ENCODE results near the gene WIPF3.

WIPF3 gene

GRCh38 chr7:29815181-29816105 is 9.1 kb downstream of the WIPF3 start:
- H3K27me3 Mint-ChIP-seq (ENCODE audit: low read depth): peaks cover 24% of the 10 kb centered on the region
- H3K4me1 Mint-ChIP-seq (ENCODE audit: low read depth): no peaks in the 10 kb centered on the region
- DNase-seq (ENCODE audit: low spot score): no peak
- no peak overlapping the region for H3K4me3 Mint-ChIP-seq
- H3K27ac Mint-ChIP-seq: no peak overlapping the region
- no peaks in the 10 kb centered on the region for H3K9me3 Mint-ChIP-seq
- H3K36me3 Mint-ChIP-seq (ENCODE audit: low read depth): no peaks in the 10 kb centered on the region

- Mint-ChIP-seq H3K4me3 (no peak overlapping the region), H3K36me3 (ENCODE audit: low read depth) (no peaks in the 10 kb centered on the region), H3K27ac (no peak overlapping the region), H3K4me1 (ENCODE audit: low read depth) (no peaks in the 10 kb centered on the region), H3K9me3 (no peaks in the 10 kb centered on the region), H3K27me3 (ENCODE audit: low read depth) (peaks cover 20% of the 10 kb centered on the region)
- DNase-seq (ENCODE audit: low spot score): no peak
These were observed 12.0 kb downstream of the WIPF3 start for GRCh38 chr7:29818308-29818707.

GRCh38 chr7:29825775-29826529 is 19.6 kb downstream of the WIPF3 start:
- no peak overlapping the region for H3K27ac Mint-ChIP-seq
- no peaks in the 10 kb centered on the region for H3K36me3 Mint-ChIP-seq (ENCODE audit: low read depth)
- DNase-seq (ENCODE audit: low spot score): no peak
- peaks cover 4% of the 10 kb centered on the region for H3K4me1 Mint-ChIP-seq (ENCODE audit: low read depth)
- H3K9me3 Mint-ChIP-seq: no peaks in the 10 kb centered on the region
- peaks cover 10% of the 10 kb centered on the region for H3K27me3 Mint-ChIP-seq (ENCODE audit: low read depth)
- H3K4me3 Mint-ChIP-seq: peak overlapping the region; percentile 42

- Mint-ChIP-seq H3K4me1 (ENCODE audit: low read depth) (peaks cover 4% of the 10 kb centered on the region), H3K9me3 (no peaks in the 10 kb centered on the region), H3K36me3 (ENCODE audit: low read depth) (no peaks in the 10 kb centered on the region), H3K27ac (no peak overlapping the region), H3K27me3 (ENCODE audit: low read depth) (peaks cover 10% of the 10 kb centered on the region), H3K4me3 (no peak overlapping the region)
- DNase-seq (ENCODE audit: low spot score): no peak
These were observed 20.2 kb downstream of the WIPF3 start for GRCh38 chr7:29826530-29826822.

- H3K27ac Mint-ChIP-seq: no peak overlapping the region
- H3K4me1 Mint-ChIP-seq (ENCODE audit: low read depth): peaks cover 4% of the 10 kb centered on the region
- H3K4me3 Mint-ChIP-seq: no peak overlapping the region
- no peaks in the 10 kb centered on the region for H3K9me3 Mint-ChIP-seq
- H3K36me3 Mint-ChIP-seq (ENCODE audit: low read depth): no peaks in the 10 kb centered on the region
- no peak for DNase-seq (ENCODE audit: low spot score)
- H3K27me3 Mint-ChIP-seq (ENCODE audit: low read depth): peaks cover 8% of the 10 kb centered on the region
These were observed 20.6 kb downstream of the WIPF3 start for GRCh38 chr7:29826904-29827303.

GRCh38 chr7:29831705-29832104 is 25.4 kb downstream of the WIPF3 start:
- Mint-ChIP-seq H3K27ac (no peak overlapping the region), H3K9me3 (no peaks in the 10 kb centered on the region), H3K4me1 (ENCODE audit: low read depth) (no peaks in the 10 kb centered on the region), H3K27me3 (ENCODE audit: low read depth) (peaks cover 2% of the 10 kb centered on the region), H3K4me3 (no peak overlapping the region), H3K36me3 (ENCODE audit: low read depth) (no peaks in the 10 kb centered on the region)
- DNase-seq (ENCODE audit: low spot score): no peak

GRCh38 chr7:29833929-29834328 is 27.6 kb downstream of the WIPF3 start:
- no peaks in the 10 kb centered on the region for H3K4me1 Mint-ChIP-seq (ENCODE audit: low read depth)
- peaks cover 3% of the 10 kb centered on the region for H3K27me3 Mint-ChIP-seq (ENCODE audit: low read depth)

GRCh38 chr7:29835718-29836117 is 29.4 kb downstream of the WIPF3 start:
- no peaks in the 10 kb centered on the region for H3K9me3 Mint-ChIP-seq

More at GRCh38 chr7:29833929-29834328, 27.6 kb downstream of the WIPF3 start:
- H3K9me3 Mint-ChIP-seq: no peaks in the 10 kb centered on the region
- DNase-seq (ENCODE audit: low spot score): no peak
- no peaks in the 10 kb centered on the region for H3K36me3 Mint-ChIP-seq (ENCODE audit: low read depth)
- H3K27ac Mint-ChIP-seq: no peak overlapping the region
- H3K4me3 Mint-ChIP-seq: no peak overlapping the region

GRCh38 chr7:29839302-29839701 is 33.0 kb downstream of the WIPF3 start:
- DNase-seq (ENCODE audit: low spot score): no peak
- Mint-ChIP-seq H3K9me3 (no peaks in the 10 kb centered on the region), H3K4me3 (no peak overlapping the region), H3K27me3 (ENCODE audit: low read depth) (peaks cover 6% of the 10 kb centered on the region), H3K36me3 (ENCODE audit: low read depth) (no peaks in the 10 kb centered on the region), H3K27ac (no peak overlapping the region), H3K4me1 (ENCODE audit: low read depth) (no peaks in the 10 kb centered on the region)

More at GRCh38 chr7:29835718-29836117, 29.4 kb downstream of the WIPF3 start:
- Mint-ChIP-seq H3K4me1 (ENCODE audit: low read depth) (no peaks in the 10 kb centered on the region), H3K27ac (no peak overlapping the region), H3K27me3 (ENCODE audit: low read depth) (peaks cover 4% of the 10 kb centered on the region), H3K36me3 (ENCODE audit: low read depth) (no peaks in the 10 kb centered on the region), H3K4me3 (no peak overlapping the region)
- no peak for DNase-seq (ENCODE audit: low spot score)

- Mint-ChIP-seq H3K27me3 (ENCODE audit: low read depth) (peaks cover 6% of the 10 kb centered on the region), H3K36me3 (ENCODE audit: low read depth) (no peaks in the 10 kb centered on the region), H3K27ac (no peak overlapping the region), H3K4me3 (no peak overlapping the region), H3K9me3 (no peaks in the 10 kb centered on the region), H3K4me1 (ENCODE audit: low read depth) (no peaks in the 10 kb centered on the region)
- no peak for DNase-seq (ENCODE audit: low spot score)
These were observed 33.6 kb downstream of the WIPF3 start for GRCh38 chr7:29839921-29840320.

- Mint-ChIP-seq H3K4me3 (no peak overlapping the region), H3K4me1 (ENCODE audit: low read depth) (no peaks in the 10 kb centered on the region), H3K9me3 (no peaks in the 10 kb centered on the region), H3K36me3 (ENCODE audit: low read depth) (no peaks in the 10 kb centered on the region), H3K27me3 (ENCODE audit: low read depth) (peaks cover 6% of the 10 kb centered on the region), H3K27ac (no peak overlapping the region)
- DNase-seq (ENCODE audit: low spot score): no peak
These were observed 34.4 kb downstream of the WIPF3 start for GRCh38 chr7:29840701-29841100.

- H3K27ac Mint-ChIP-seq: no peak overlapping the region
These were observed 35.8 kb downstream of the WIPF3 start for GRCh38 chr7:29841926-29842701.

GRCh38 chr7:29843093-29843492 is 36.8 kb downstream of the WIPF3 start:
- DNase-seq (ENCODE audit: low spot score): no peak
- peaks cover 6% of the 10 kb centered on the region for H3K27me3 Mint-ChIP-seq (ENCODE audit: low read depth)
- no peak overlapping the region for H3K4me3 Mint-ChIP-seq
- no peaks in the 10 kb centered on the region for H3K9me3 Mint-ChIP-seq
- H3K4me1 Mint-ChIP-seq (ENCODE audit: low read depth): no peaks in the 10 kb centered on the region
- no peak overlapping the region for H3K27ac Mint-ChIP-seq
- no peaks in the 10 kb centered on the region for H3K36me3 Mint-ChIP-seq (ENCODE audit: low read depth)

More at GRCh38 chr7:29841926-29842701, 35.8 kb downstream of the WIPF3 start:
- no peaks in the 10 kb centered on the region for H3K36me3 Mint-ChIP-seq (ENCODE audit: low read depth)
- H3K4me1 Mint-ChIP-seq (ENCODE audit: low read depth): no peaks in the 10 kb centered on the region
- H3K27me3 Mint-ChIP-seq (ENCODE audit: low read depth): peaks cover 6% of the 10 kb centered on the region
- no peak for DNase-seq (ENCODE audit: low spot score)
- no peak overlapping the region for H3K4me3 Mint-ChIP-seq
- no peaks in the 10 kb centered on the region for H3K9me3 Mint-ChIP-seq

- Mint-ChIP-seq H3K4me3 (no peak overlapping the region), H3K4me1 (ENCODE audit: low read depth) (no peaks in the 10 kb centered on the region), H3K9me3 (no peaks in the 10 kb centered on the region), H3K36me3 (ENCODE audit: low read depth) (no peaks in the 10 kb centered on the region), H3K27ac (no peak overlapping the region), H3K27me3 (ENCODE audit: low read depth) (peaks cover 5% of the 10 kb centered on the region)
- no peak for DNase-seq (ENCODE audit: low spot score)
These were observed 37.4 kb downstream of the WIPF3 start for GRCh38 chr7:29843726-29844125.
